GM21381 (cell line): Measurements from ENCODE around the gene C16orf89.

Experiments used
- ATAC-seq: cut with Tn5 transposase; IDR thresholded peaks from one replicate; pipeline ENCODE4 v1.9.1; 2021; ENCODE audit warnings: mild to moderate bottlenecking, moderate library complexity; ENCODE audit not compliant: unreplicated experiment

C16orf89 gene

GRCh38 chr16:5033256-5034166, 32.2 kb downstream of the C16orf89 start, which contains the start of gene NAGPA:
NAGPA (minus strand) TSS chr16:5033935; CDS start chr16:5033914, 21 bp downstream.
- ATAC-seq: peak; percentile 91

GRCh38 chr16:5032748-5033167, 33.0 kb downstream of the C16orf89 start:
- no peak for ATAC-seq

GRCh38 chr16:5031601-5032000, 34.2 kb downstream of the C16orf89 start:
- no peak for ATAC-seq

GRCh38 chr16:5030251-5030870, 35.4 kb downstream of the C16orf89 start:
- no peak for ATAC-seq

- no peak for ATAC-seq
Measured at GRCh38 chr16:5028950-5029475, 36.7 kb downstream of the C16orf89 start.

- ATAC-seq: no peak
Measured at GRCh38 chr16:5027575-5028235, 38.1 kb downstream of the C16orf89 start.

GRCh38 chr16:5027086-5027485, 38.7 kb downstream of the C16orf89 start:
- ATAC-seq: no peak

- no peak for ATAC-seq
Measured at GRCh38 chr16:5026664-5027063, 39.1 kb downstream of the C16orf89 start.

GRCh38 chr16:5025171-5025632, 40.6 kb downstream of the C16orf89 start:
- no peak for ATAC-seq

- ATAC-seq: no peak
Measured at GRCh38 chr16:5024632-5025031, 41.1 kb downstream of the C16orf89 start.

GRCh38 chr16:5022521-5022920, 43.2 kb downstream of the C16orf89 start:
- ATAC-seq: no peak

- ATAC-seq: no peak
Measured at GRCh38 chr16:5020551-5020950, 45.2 kb downstream of the C16orf89 start.

GRCh38 chr16:5019775-5020174, 46.0 kb downstream of the C16orf89 start:
- no peak for ATAC-seq

- ATAC-seq: no peak
Measured at GRCh38 chr16:5018793-5019192, 47.0 kb downstream of the C16orf89 start.

GRCh38 chr16:5017678-5017969, 48.1 kb downstream of the C16orf89 start:
- ATAC-seq: no peak

GRCh38 chr16:5016967-5017677, 48.6 kb downstream of the C16orf89 start:
- no peak for ATAC-seq

- no peak for ATAC-seq
Measured at GRCh38 chr16:5015887-5016286, 49.9 kb downstream of the C16orf89 start.

GRCh38 chr16:5015351-5015750, 50.4 kb downstream of the C16orf89 start:
- no peak for ATAC-seq

- no peak for ATAC-seq
Measured at GRCh38 chr16:5012887-5013286, 52.9 kb downstream of the C16orf89 start.

- no peak for ATAC-seq
Measured at GRCh38 chr16:5011637-5012036, 54.1 kb downstream of the C16orf89 start.
